ENCODE results near the gene SPATA3.

The SPATA3 gene

DNA sequence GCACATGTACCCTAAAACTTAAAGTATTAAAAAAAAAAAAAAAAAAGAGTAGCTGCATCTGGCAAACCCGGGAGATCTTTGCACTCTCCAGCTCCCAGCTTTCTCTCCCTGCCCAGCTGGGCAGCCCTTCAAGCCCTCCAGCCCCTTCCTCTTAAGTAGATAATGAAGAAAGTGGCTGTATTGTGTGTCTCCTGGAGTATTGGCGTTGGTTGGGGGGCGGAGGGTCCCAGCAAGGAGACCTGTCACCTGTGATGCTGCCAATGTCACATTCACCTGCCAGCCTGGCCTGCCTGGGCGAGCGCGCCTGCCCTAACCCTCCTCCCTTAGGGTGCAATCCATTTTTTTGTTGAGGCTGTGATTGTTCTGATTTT lies 43.4 kb downstream of the SPATA3 start:
- TF ChIP-seq, protein P1, sequence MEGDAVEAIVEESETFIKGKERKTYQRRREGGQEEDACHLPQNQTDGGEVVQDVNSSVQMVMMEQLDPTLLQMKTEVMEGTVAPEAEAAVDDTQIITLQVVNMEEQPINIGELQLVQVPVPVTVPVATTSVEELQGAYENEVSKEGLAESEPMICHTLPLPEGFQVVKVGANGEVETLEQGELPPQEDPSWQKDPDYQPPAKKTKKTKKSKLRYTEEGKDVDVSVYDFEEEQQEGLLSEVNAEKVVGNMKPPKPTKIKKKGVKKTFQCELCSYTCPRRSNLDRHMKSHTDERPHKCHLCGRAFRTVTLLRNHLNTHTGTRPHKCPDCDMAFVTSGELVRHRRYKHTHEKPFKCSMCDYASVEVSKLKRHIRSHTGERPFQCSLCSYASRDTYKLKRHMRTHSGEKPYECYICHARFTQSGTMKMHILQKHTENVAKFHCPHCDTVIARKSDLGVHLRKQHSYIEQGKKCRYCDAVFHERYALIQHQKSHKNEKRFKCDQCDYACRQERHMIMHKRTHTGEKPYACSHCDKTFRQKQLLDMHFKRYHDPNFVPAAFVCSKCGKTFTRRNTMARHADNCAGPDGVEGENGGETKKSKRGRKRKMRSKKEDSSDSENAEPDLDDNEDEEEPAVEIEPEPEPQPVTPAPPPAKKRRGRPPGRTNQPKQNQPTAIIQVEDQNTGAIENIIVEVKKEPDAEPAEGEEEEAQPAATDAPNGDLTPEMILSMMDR (IDR thresholded peaks at IDR 0.05; ENCODE audit: low read depth, low read length) = no peak
- H3K4me3 ChIP-seq (replicated peaks in 1 of 2; ENCODE audit: low read depth in 2 of 2, low read length in 2 of 2) = no peak overlapping the region

DNA sequence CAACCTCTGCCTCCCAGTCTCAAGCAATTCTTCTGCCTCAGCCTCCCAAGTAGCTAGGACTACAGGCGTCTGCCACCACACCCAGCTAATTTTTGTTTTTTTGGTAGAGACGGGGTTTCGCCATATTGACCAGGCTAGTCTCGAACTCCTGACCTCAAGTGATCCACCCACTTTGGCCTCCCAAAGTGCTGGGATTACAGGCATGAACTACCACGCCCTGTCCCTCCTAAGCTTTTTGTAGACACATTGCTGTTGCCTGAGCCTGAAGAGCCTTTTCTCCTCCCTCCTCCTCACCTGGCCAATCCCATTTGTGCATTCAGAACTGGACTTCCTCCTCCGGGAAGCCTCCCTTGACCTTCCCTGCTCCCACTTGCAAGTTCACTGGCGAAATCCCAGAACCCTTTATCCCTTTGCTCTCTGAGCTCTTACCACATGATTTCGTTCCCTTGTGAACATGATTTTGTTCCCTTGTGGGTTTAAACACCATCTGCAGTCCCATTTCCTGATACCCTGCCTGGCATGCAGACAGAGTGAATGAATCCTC lies 44.0 kb downstream of the SPATA3 start:
- no peak for DNase-seq (ENCODE audit: low read depth in 2 of 2)
- TF ChIP-seq, protein P1 (IDR thresholded peaks at IDR 0.05; ENCODE audit: low read depth, low read length) = no peak
- H3K4me3 ChIP-seq (replicated peaks in 1 of 2; ENCODE audit: low read depth in 2 of 2, low read length in 2 of 2) = no peak overlapping the region

More for the DNA sequence above, 43.4 kb downstream of the SPATA3 start:
- no peak for DNase-seq (ENCODE audit: low read depth in 2 of 2)

DNA sequence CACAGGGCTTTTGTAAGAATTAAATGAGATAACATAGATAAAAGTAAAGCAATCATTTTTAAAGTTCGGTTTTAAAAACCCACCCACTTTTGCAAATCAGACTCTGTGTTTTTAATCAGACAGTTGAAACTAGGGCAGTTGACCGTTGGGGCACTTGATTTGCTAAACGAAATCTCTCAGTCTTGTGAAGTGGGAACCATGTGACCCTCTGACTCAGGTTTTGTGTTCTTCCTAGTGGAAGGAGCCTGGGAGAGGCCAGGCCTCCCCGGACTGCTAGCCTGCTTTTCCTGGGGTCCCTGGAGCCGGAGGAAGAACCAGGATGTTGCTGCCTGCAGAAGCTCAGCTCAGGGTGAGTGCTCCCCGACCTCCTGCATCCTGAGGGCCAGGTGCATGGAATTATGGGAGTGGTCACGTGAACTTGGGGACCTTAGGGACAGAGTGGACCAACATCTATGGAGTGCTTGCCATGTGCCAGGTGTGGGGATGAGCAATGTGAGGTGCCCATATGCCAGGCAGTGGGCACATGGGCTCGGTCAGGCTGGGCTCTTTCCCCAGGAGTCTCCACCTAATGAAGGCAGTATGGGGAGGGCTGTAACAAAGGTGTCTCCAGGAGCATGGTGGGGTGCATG lies 45.3 kb downstream of the SPATA3 start:
- TF ChIP-seq, protein P1 (IDR thresholded peaks at IDR 0.05; ENCODE audit: low read depth, low read length) = no peak
- DNase-seq (ENCODE audit: low read depth in 2 of 2) = no peak
- H3K4me3 ChIP-seq (replicated peaks in 1 of 2; ENCODE audit: low read depth in 2 of 2, low read length in 2 of 2) = no peak overlapping the region

DNA sequence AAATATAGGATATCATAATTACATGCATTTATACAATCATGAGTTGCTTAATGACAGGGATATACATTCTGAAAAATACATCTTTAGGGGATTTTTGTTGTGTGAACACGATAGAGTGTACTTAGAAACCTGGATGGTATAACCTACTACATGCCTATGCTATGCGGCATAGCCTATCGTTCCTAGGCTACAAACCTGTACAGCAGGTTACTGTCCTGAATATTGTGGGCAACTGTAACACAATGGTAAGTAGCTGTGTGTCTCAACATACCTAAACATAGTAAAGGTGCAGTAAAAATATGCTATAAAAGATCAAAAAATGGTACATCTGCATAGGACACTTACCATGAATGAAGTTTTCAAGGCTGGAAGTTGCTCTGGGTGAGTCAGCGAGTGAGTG lies 47.9 kb downstream of the SPATA3 start:
- no peak overlapping the region for H3K4me3 ChIP-seq (replicated peaks in 1 of 2; ENCODE audit: low read depth in 2 of 2, low read length in 2 of 2)
- no peak for DNase-seq (ENCODE audit: low read depth in 2 of 2)
- TF ChIP-seq, protein P1 (IDR thresholded peaks at IDR 0.05; ENCODE audit: low read depth, low read length) = no peak

DNA sequence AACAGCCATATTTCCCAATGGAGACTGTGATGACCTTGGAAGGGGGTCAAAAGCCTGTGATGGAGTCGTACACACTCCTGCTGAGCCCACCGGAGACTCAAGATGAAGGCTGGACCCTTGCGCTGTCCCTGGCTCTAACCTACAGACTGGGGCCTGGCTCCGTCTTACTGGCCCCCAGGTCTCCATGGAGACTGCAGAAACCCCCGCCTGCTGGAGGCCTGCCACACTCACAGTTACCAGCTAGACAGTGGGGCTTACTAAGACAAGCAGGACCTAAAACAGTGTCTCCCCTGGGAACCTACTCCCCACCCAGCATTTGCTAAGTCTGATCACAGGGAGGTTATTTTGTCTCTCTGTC lies 51.0 kb downstream of the SPATA3 start:
- no peak for DNase-seq (ENCODE audit: low read depth in 2 of 2)
- TF ChIP-seq, protein P1 (IDR thresholded peaks at IDR 0.05; ENCODE audit: low read depth, low read length) = no peak
- H3K4me3 ChIP-seq (replicated peaks in 1 of 2; ENCODE audit: low read depth in 2 of 2, low read length in 2 of 2) = no peak overlapping the region

DNA sequence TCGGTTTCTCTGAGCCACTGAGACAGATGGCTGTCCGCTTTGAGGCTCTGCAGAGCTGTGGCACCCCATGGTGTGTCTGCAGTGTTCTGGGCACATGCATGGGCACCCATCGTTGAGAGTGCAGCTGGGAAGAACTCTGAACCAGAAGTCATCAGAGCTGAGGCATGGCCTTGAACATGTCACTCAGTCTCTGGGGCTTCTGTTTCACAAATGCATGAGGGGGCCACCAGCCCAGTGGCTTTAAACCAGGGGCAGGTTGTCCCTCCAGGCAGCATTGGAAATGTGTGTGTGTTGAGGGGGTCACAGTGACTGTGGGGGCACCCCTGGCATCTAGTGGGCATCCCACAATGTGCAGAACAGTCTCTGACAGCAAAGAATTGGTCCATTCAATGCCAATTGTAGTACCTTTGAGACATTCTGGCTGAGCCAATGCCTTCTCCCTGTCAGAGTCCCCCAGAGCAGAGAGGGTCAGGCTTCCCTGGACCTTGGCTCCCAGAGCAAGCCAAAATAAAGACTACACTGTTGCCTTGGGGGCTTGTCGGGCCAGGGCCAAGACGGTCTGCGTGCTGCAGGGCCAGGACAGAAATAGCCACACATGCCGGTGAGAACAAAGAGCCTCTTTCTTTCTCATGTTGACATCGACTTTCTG lies 51.5 kb downstream of the SPATA3 start:
- TF ChIP-seq, protein P1 (IDR thresholded peaks at IDR 0.05; ENCODE audit: low read depth, low read length) = no peak
- DNase-seq (ENCODE audit: low read depth in 2 of 2) = no peak
- H3K4me3 ChIP-seq (replicated peaks in 1 of 2; ENCODE audit: low read depth in 2 of 2, low read length in 2 of 2) = no peak overlapping the region

Data from cardiac fibroblast (primary cell).